GM12891 (cell line): ENCODE measurements around the gene FNBP1.
"Not testable (repeated sequence)": the region's sequence is repeated elsewhere in the genome, so short reads cannot be mapped to it uniquely, and the experiment has no call there.

Experiments used
- DNase-seq: peaks from one replicate; pipeline ENCODE4 v3.0.0; 2011; ENCODE audit warnings: low spot score; ENCODE audit not compliant: insufficient read length
- FAIRE-seq: peaks from 2 replicates; lab custom pipeline; 2011; peaks lifted over from hg19 to GRCh38; lab: Jason Lieb, UNC
- PAX5 ChIP-seq: IDR thresholded peaks from 2 replicates; pipeline ENCODE4 v1.6.1; 2011; ENCODE audit warnings: low read length, moderate library complexity, mild to moderate bottlenecking; ENCODE audit not compliant: insufficient read depth, severe bottlenecking
- POLR2A ChIP-seq: IDR thresholded peaks from 2 replicates; pipeline ENCODE4 v1.6.1; 2011; ENCODE audit warnings: low read depth, low read length, control low read depth
- POLR2AphosphoS5 ChIP-seq: IDR thresholded peaks from 2 replicates; pipeline ENCODE4 v1.6.1; 2011; ENCODE audit warnings: low read depth, low read length, control low read depth
- POU2F2 ChIP-seq: IDR thresholded peaks from 2 replicates; pipeline ENCODE4 v1.6.1; 2011; ENCODE audit warnings: low read depth, mild to moderate bottlenecking, control low read depth, low read length, moderate library complexity
- SPI1 ChIP-seq: IDR thresholded peaks from 2 replicates; pipeline ENCODE4 v1.6.1; 2011; ENCODE audit warnings: low read depth, low read length, control low read depth
- TAF1 ChIP-seq: IDR thresholded peaks from 2 replicates; pipeline ENCODE4 v1.6.1; 2011; ENCODE audit warnings: low read depth, low read length, control low read depth

The FNBP1 gene

GRCh38 chr9:130024597-130024994 lies 18.4 kb downstream of the FNBP1 start:
- FAIRE-seq = no peak
- DNase-seq = no peak
- TF ChIP-seq POU2F2 = no peak
- no peak for TF ChIP-seq PAX5
- TF ChIP-seq SPI1 = no peak
- no peak for TF ChIP-seq POLR2AphosphoS5
- no peak for TF ChIP-seq POLR2A
- TF ChIP-seq TAF1 = no peak

- DNase-seq (no peak), FAIRE-seq (no peak)
- TF ChIP-seq POLR2AphosphoS5 = peak; percentile 75; the same call in 1 of the 2 replicates
- TF ChIP-seq POLR2A = peak; percentile 84
- TF ChIP-seq POU2F2 = no peak
Measured at GRCh38 chr9:130023994-130024596, 18.9 kb downstream of the FNBP1 start.

GRCh38 chr9:130023144-130023787 lies 19.7 kb downstream of the FNBP1 start:
- no peak for DNase-seq
- FAIRE-seq = peak; percentile 55
- TF ChIP-seq SPI1 = 0 out of 2 replicates have a peak, but pooled peaks have one; percentile 3
- TF ChIP-seq POU2F2 = peak; percentile 59; the same call in 1 of the 2 replicates
- TF ChIP-seq PAX5 = peak; percentile 38
- TF ChIP-seq POLR2A = peak; percentile 88
- TF ChIP-seq POLR2AphosphoS5 = peak; percentile 96
- peak; percentile 63; the same call in 1 of the 2 replicates for TF ChIP-seq TAF1

- TF ChIP-seq POLR2A = no peak; the same call in 1 of the 2 replicates
- no peak for TF ChIP-seq PAX5
- no peak for TF ChIP-seq SPI1
- TF ChIP-seq POLR2AphosphoS5 = no peak
- no peak for TF ChIP-seq TAF1
- no peak for TF ChIP-seq POU2F2
- peak; percentile 20 for FAIRE-seq
- DNase-seq = no peak
Measured at GRCh38 chr9:130022566-130023143, 20.3 kb downstream of the FNBP1 start.

GRCh38 chr9:130021842-130022241 lies 21.1 kb downstream of the FNBP1 start:
- not testable (repeated sequence) for DNase-seq, FAIRE-seq
- peak; percentile 46; the same call in 1 of the 2 replicates for TF ChIP-seq POLR2AphosphoS5

GRCh38 chr9:130021123-130021522 lies 21.9 kb downstream of the FNBP1 start:
- FAIRE-seq (no peak), DNase-seq (no peak)
- TF ChIP-seq POLR2A (0 out of 2 replicates have a peak, but pooled peaks have one; percentile 10), SPI1 (no peak)

GRCh38 chr9:130020618-130021017 lies 22.4 kb downstream of the FNBP1 start:
- TF ChIP-seq TAF1 (no peak), POU2F2 (no peak), PAX5 (no peak), POLR2A (no peak)
- FAIRE-seq (no peak), DNase-seq (no peak)

- FAIRE-seq (no peak), DNase-seq (no peak)
- TF ChIP-seq SPI1 (no peak), PAX5 (no peak), POU2F2 (no peak), POLR2AphosphoS5 (peak; percentile 47; the same call in 1 of the 2 replicates), POLR2A (peak; percentile 53), TAF1 (no peak)
Measured at GRCh38 chr9:130018265-130018664, 24.7 kb downstream of the FNBP1 start.

GRCh38 chr9:130017510-130017909 lies 25.5 kb downstream of the FNBP1 start:
- FAIRE-seq, DNase-seq: not testable (repeated sequence)
- 0 out of 2 replicates have a peak, but pooled peaks have one; percentile 47 for TF ChIP-seq POLR2A

GRCh38 chr9:130017076-130017475 lies 25.9 kb downstream of the FNBP1 start:
- no peak for FAIRE-seq
- DNase-seq = no peak
- TF ChIP-seq POU2F2 (no peak), TAF1 (no peak), SPI1 (no peak), POLR2AphosphoS5 (no peak), POLR2A (no peak), PAX5 (no peak)
